H1 (cell line): ENCODE data around the gene BTBD9. TPM values are rescaled to one million over a fixed set of nuclear protein-coding genes. Genes with fewer than 3 reads are reported as not detected.

Source experiments
- CTCF ChIA-PET: fragments of 300-600 bp; sonication (Branson Sonifier 250); formaldehyde crosslinking; loops from one replicate; lab custom pipeline; 2021; ENCODE audit not compliant: partially characterized antibody; lab: Charles Lee
- POLR2A ChIA-PET: fragments of 300-600 bp; sonication (Branson Sonifier 250); formaldehyde crosslinking; loops from one replicate; lab custom pipeline; 2021; ENCODE audit warnings: inconsistent platforms; ENCODE audit not compliant: partially characterized antibody; lab: Charles Lee
- DNase-seq, 2 experiments: peaks; one replicate each; pipeline versions ENCODE4 v3.0.0 to v3.0.0-alpha.2; 2010 to 2022; ENCODE audit warnings: low spot score in 2 of 2, low read depth in 1 of 2, mixed read lengths in 1 of 2
- FAIRE-seq: peaks from 2 replicates; lab custom pipeline; 2011; peaks lifted over from hg19 to GRCh38; lab: Jason Lieb, UNC
- H2AFZ ChIP-seq: 2 replicates; pipeline ENCODE4 v1.8.1; 2012; ENCODE audit warnings: low read length, inconsistent platforms
- H2AK5ac ChIP-seq: 2 replicates; pipeline ENCODE4 v1.6.1; 2013; ENCODE audit warnings: low read depth, low read length
- H2BK120ac ChIP-seq: replicated peaks from 2 replicates; pipeline ENCODE3; 2013; ENCODE audit warnings: low read depth, low read length, inconsistent platforms
- H2BK12ac ChIP-seq: 2 replicates; pipeline ENCODE4 v1.6.1; 2013; ENCODE audit warnings: low read depth, low read length
- H2BK15ac ChIP-seq: 2 replicates; pipeline ENCODE4 v1.6.1; 2013; ENCODE audit warnings: low read length
- H2BK20ac ChIP-seq: 2 replicates; pipeline ENCODE4 v1.6.1; 2013; ENCODE audit warnings: low read length
- H2BK5ac ChIP-seq: 2 replicates; pipeline ENCODE4 v1.6.1; 2013; ENCODE audit warnings: low read depth, low read length
- H3K14ac ChIP-seq: 2 replicates; pipeline ENCODE4 v1.6.1; 2013; ENCODE audit warnings: inconsistent platforms; ENCODE audit not compliant: insufficient read length
- H3K18ac ChIP-seq: 2 replicates; pipeline ENCODE4 v1.6.1; 2013; ENCODE audit warnings: low read length; ENCODE audit errors: extremely low read depth
- H3K23ac ChIP-seq: 2 replicates; pipeline ENCODE4 v1.6.1; 2013; ENCODE audit warnings: inconsistent platforms; ENCODE audit not compliant: insufficient read length
- H3K23me2 ChIP-seq: 2 replicates; pipeline ENCODE4 v1.6.1; 2013; ENCODE audit warnings: low read depth, low read length
- H3K27ac ChIP-seq: 2 replicates; pipeline ENCODE4 v1.6.1; 2011; ENCODE audit warnings: low read depth, low read length, inconsistent platforms
- H3K27me3 ChIP-seq, 4 experiments: replicated peaks in 1 of 4; 1 replicate in 1 of 4; 2 replicates in 3 of 4; pipeline versions ENCODE4 v1.6.1 to v1.8.1; 2011 to 2013; ENCODE audit warnings: low read length in 3 of 4, mild to moderate bottlenecking in 3 of 4, inconsistent platforms in 2 of 4, mixed read lengths in 2 of 4, moderate library complexity in 1 of 4; ENCODE audit not compliant: control insufficient read depth in 3 of 4, insufficient read depth in 3 of 4; ENCODE audit errors: extremely low read depth in 1 of 4
- H3K36me3 ChIP-seq, 4 experiments: 2 replicates each; pipeline versions ENCODE4 v1.6.1 to v1.8.1; 2011 to 2013; ENCODE audit warnings: mild to moderate bottlenecking in 4 of 4, low read length in 3 of 4, moderate library complexity in 2 of 4, control low read depth in 1 of 4, inconsistent platforms in 1 of 4; ENCODE audit not compliant: insufficient read depth in 4 of 4, control insufficient read depth in 2 of 4
- H3K4ac ChIP-seq: replicated peaks from 2 replicates; pipeline ENCODE3; 2013; ENCODE audit warnings: low read length, low read depth, mixed read lengths, inconsistent platforms; ENCODE audit not compliant: insufficient read length
- H3K4me1 ChIP-seq, 4 experiments: replicated peaks in 1 of 4; 1 replicate in 1 of 4; 2 replicates in 3 of 4; pipeline versions ENCODE4 v1.6.1 to v1.8.1; 2011 to 2013; ENCODE audit warnings: low read length in 3 of 4, inconsistent platforms in 2 of 4, mixed read lengths in 1 of 4; ENCODE audit not compliant: insufficient read depth in 4 of 4, control insufficient read depth in 3 of 4
- H3K4me2 ChIP-seq, 2 experiments: 2 replicates each; pipeline versions ENCODE4 v1.6.1 to v1.8.1; 2011 to 2013; ENCODE audit warnings: low read depth in 2 of 2, low read length in 2 of 2, control low read depth in 1 of 2, inconsistent platforms in 1 of 2, mild to moderate bottlenecking in 1 of 2; ENCODE audit not compliant: insufficient read depth in 1 of 2
- H3K4me3 ChIP-seq, 4 experiments: fragments of 200-600, 300-600 bp in 1 of 4; sonication (generic), shearing (Covaris generic), sonication (Bioruptor Twin) in 1 of 4; 2 replicates each; pipeline versions ENCODE4 v1.5.1 to v1.8.1; 2011 to 2016; ENCODE audit warnings: low read length in 4 of 4, low read depth in 3 of 4, control low read depth in 2 of 4, inconsistent platforms in 2 of 4, mild to moderate bottlenecking in 2 of 4, mixed read lengths in 1 of 4, moderate library complexity in 1 of 4; ENCODE audit not compliant: insufficient read depth in 2 of 4; ENCODE audit errors: extremely low read depth in 1 of 4
- H3K56ac ChIP-seq: replicated peaks from 2 replicates; pipeline ENCODE3; 2013; ENCODE audit warnings: low read depth, mild to moderate bottlenecking, mixed read lengths, low read length, inconsistent platforms; ENCODE audit not compliant: insufficient read length
- H3K79me1 ChIP-seq: 2 replicates; pipeline ENCODE4 v1.6.1; 2013; ENCODE audit warnings: low read depth, low read length, control low read depth
- H3K79me2 ChIP-seq, 2 experiments: 2 replicates each; pipeline versions ENCODE4 v1.6.1 to v1.8.1; 2012 to 2013; ENCODE audit warnings: low read length in 2 of 2, mild to moderate bottlenecking in 2 of 2, inconsistent platforms in 1 of 2; ENCODE audit not compliant: insufficient read depth in 2 of 2, control insufficient read depth in 1 of 2
- H3K9ac ChIP-seq, 4 experiments: replicated peaks in 1 of 4; 1 replicate in 1 of 4; 2 replicates in 3 of 4; pipeline versions ENCODE4 v1.6.1 to v1.8.1; 2011 to 2013; ENCODE audit warnings: low read depth in 3 of 4, low read length in 3 of 4, control low read depth in 2 of 4, mild to moderate bottlenecking in 2 of 4, moderate library complexity in 2 of 4, inconsistent platforms in 1 of 4; ENCODE audit errors: extremely low read depth in 1 of 4
- H3K9me3 ChIP-seq, 2 experiments: 2 replicates each; pipeline versions ENCODE4 v1.6.1 to v1.8.1; 2012 to 2013; ENCODE audit warnings: mild to moderate bottlenecking in 2 of 2, moderate library complexity in 2 of 2, control low read depth in 1 of 2, inconsistent platforms in 1 of 2, low read depth in 1 of 2, low read length in 1 of 2, mixed read lengths in 1 of 2; ENCODE audit not compliant: insufficient read depth in 2 of 2
- H4K20me1 ChIP-seq, 2 experiments: replicated peaks in 1 of 2; 2 replicates each; pipeline versions ENCODE3 to v1.8.1; 2011 to 2013; ENCODE audit warnings: inconsistent platforms in 2 of 2, low read length in 2 of 2, mild to moderate bottlenecking in 1 of 2; ENCODE audit not compliant: insufficient read depth in 2 of 2, control insufficient read depth in 1 of 2
- H4K5ac ChIP-seq: 2 replicates; pipeline ENCODE4 v1.6.1; 2013; ENCODE audit warnings: low read length, low read depth, mixed read lengths, inconsistent platforms; ENCODE audit not compliant: insufficient read length
- H4K8ac ChIP-seq: 2 replicates; pipeline ENCODE4 v1.8.0; 2013; ENCODE audit warnings: mild to moderate bottlenecking, moderate library complexity, low read length, inconsistent platforms; ENCODE audit not compliant: insufficient read depth; ENCODE audit errors: extremely low read depth
- H4K91ac ChIP-seq: replicated peaks from 2 replicates; pipeline ENCODE3; 2013; ENCODE audit warnings: low read length, mixed read lengths, inconsistent platforms; ENCODE audit not compliant: insufficient read length
- ASH2L ChIP-seq: fragments of 200-600, 300-600 bp; sonication (generic); IDR thresholded peaks from one replicate; pipeline ENCODE4 v1.7.1; 2017; ENCODE audit warnings: low read length
- EGR1 ChIP-seq: IDR thresholded peaks from 2 replicates; pipeline ENCODE4 v1.6.1; 2011; ENCODE audit warnings: low read depth, low read length, borderline replicate concordance
- EP300 ChIP-seq, 2 experiments: IDR thresholded peaks; 1 replicate in 1 of 2; 2 replicates in 1 of 2; pipeline ENCODE4 v1.6.1; 2011 to 2012; ENCODE audit warnings: low read depth in 2 of 2, low read length in 2 of 2, mild to moderate bottlenecking in 2 of 2, borderline replicate concordance in 1 of 2, inconsistent platforms in 1 of 2, moderate library complexity in 1 of 2
- GABPA ChIP-seq: IDR thresholded peaks from 2 replicates; pipeline ENCODE4 v1.6.1; 2011; ENCODE audit warnings: mild to moderate bottlenecking, low read length, moderate library complexity, borderline replicate concordance; ENCODE audit not compliant: insufficient read depth
- HDAC2 ChIP-seq, 2 experiments: fragments of 300-600 bp in 1 of 2; sonication (generic) in 1 of 2; IDR thresholded peaks; 2 replicates each; pipeline ENCODE4 v1.6.1; 2011 to 2012; ENCODE audit warnings: low read depth in 2 of 2, low read length in 2 of 2, mild to moderate bottlenecking in 2 of 2, moderate library complexity in 2 of 2, borderline replicate concordance in 1 of 2, inconsistent platforms in 1 of 2
- KDM1A ChIP-seq: fragments of 200-600, 300-600 bp; sonication (generic); IDR thresholded peaks from 2 replicates; pipeline ENCODE4 v1.7.1; 2016; ENCODE audit warnings: mild to moderate bottlenecking, low read length, borderline replicate concordance
- KDM5A ChIP-seq: fragments of 200-600 bp; IDR thresholded peaks from 2 replicates; pipeline ENCODE4 v1.7.1; 2012; ENCODE audit warnings: mild to moderate bottlenecking, low read length, inconsistent platforms, mixed read lengths
- RFX5 ChIP-seq: IDR thresholded peaks from 2 replicates; pipeline ENCODE4 v1.6.1; 2011; ENCODE audit warnings: low read depth, low read length, improper control_type of control experiment, borderline replicate concordance
- SIN3A ChIP-seq, 2 experiments: IDR thresholded peaks in 1 of 2; conservative IDR thresholded peaks in 1 of 2; 2 replicates each; pipeline ENCODE4 v1.6.1; 2011 to 2012; ENCODE audit warnings: low read length in 2 of 2, improper control_type of control experiment in 1 of 2, low read depth in 1 of 2, mild to moderate bottlenecking in 1 of 2
- WGBS, 2 experiments: shearing (Covaris generic) in 1 of 2; methylation state at CpG; one replicate each; pipeline versions ENCODE4 v1.1.6 to v1.1.7; 2013 to 2015; ENCODE audit warnings: low lambda C conversion rate in 2 of 2, mixed read lengths in 2 of 2, inconsistent platforms in 1 of 2, low coverage in 1 of 2, missing lambda C conversion rate in 1 of 2; ENCODE audit not compliant: insufficient replicate concordance in 2 of 2, insufficient coverage in 1 of 2, insufficient read length in 1 of 2; ENCODE audit errors: extremely low coverage in 1 of 2, missing lambda C conversion rate in 1 of 2; 5-methylcytosine and 5-hydroxymethylcytosine counted together
- polyA plus RNA-seq, 7 experiments: library from polyadenylated mRNA; depleted of rRNA in 3 of 7; stranded (reverse) in 5 of 7; unstranded in 2 of 7; fragments of >200 nt in 5 of 7; fragments of 200-250 nt in 2 of 7; gene quantifications; 1 replicate in 5 of 7; 2 replicates in 1 of 7; 4 replicates in 1 of 7; pipeline versions ENCODE4 v1.2.1 to v1.2.3, GENCODE V29; 2011 to 2013; ENCODE audit warnings: missing spikeins in 2 of 7, mixed read lengths in 2 of 7
- total RNA-seq: library from RNA; stranded (reverse); fragmentation: NEBNext Ultra II Directional; extraction: Animal tissue kit (Norgen Biotek cat#: 25700); gene quantifications from 2 replicates; pipeline ENCODE4 v1.2.1, GENCODE V29; 2021
- TF ChIP-seq, protein P1 (sequence below): IDR thresholded peaks from 2 replicates; pipeline ENCODE4 v1.6.1; 2012; ENCODE audit warnings: inconsistent platforms

BTBD9 gene
- total and polyA plus RNA-seq, 2 of the 8 experiments (the other 6 are each of a cell fraction or from before 2014, with no cell fraction given), result 0.92 to 4.1 TPM

DNA sequence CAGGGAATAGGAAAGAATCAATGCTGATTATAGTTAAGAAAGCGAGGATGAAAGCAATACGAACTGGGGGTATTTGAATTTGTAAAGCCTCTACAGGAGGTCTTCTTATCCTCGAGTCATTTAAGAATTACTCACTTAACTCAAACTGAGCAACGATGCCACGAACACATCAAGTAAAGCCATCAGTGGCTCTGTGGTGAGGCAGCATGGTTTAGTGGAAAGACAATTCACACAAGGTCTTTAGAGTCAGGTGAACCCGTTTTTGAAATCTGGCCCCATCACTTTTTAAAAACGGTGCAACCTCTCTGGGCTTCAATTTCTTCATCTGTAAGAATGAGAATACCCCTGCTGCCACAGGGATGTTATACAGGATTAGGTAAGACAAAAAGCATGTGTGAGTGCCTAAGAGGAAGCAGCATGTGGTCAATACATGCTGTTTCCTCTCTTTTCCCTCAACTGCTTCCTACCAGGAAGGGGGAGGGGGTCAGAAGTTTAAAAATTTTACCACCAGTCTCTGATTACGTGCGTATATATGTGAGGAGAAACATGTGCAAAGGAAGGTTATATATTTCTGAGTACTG lies 162.0 kb downstream of the BTBD9 start:
- Histone ChIP-seq H2AK5ac (no peak overlapping the region), H2BK5ac (no peak overlapping the region), H3K18ac (no peak overlapping the region), H4K8ac (no peak overlapping the region), H3K27me3 (no peaks in the 10 kb centered on the region), H3K4me2 (peak overlapping the region; percentile 60), H4K5ac (no peak overlapping the region), H4K91ac (no peak overlapping the region), H2AFZ (no peak overlapping the region), H3K23ac (no peak overlapping the region), H3K4me1 (peaks cover 0 to 20% (median 11%) of the 10 kb centered on the region in 4 experiments; a peak in 5 of 7 replicates), H2BK120ac (no peak overlapping the region), H3K79me2 (no peaks in the 10 kb centered on the region), H3K56ac (no peak overlapping the region), H2BK12ac (no peak overlapping the region), H3K79me1 (no peaks in the 10 kb centered on the region), H3K4me3 (peak overlapping the region in 2 of 4 experiments; percentile 2 to 31; a peak in 2 of 8 replicates), H3K23me2 (no peaks in the 10 kb centered on the region), H3K9me3 (no peaks in the 10 kb centered on the region), H3K4ac (no peak overlapping the region), H3K9ac (no peak overlapping the region), H3K14ac (no peak overlapping the region), H3K27ac (no peak overlapping the region), H4K20me1 (no peaks in the 10 kb centered on the region), H2BK20ac (no peak overlapping the region), H3K36me3 (no peaks in the 10 kb centered on the region), H2BK15ac (no peak overlapping the region)
- ChIA-PET POLR2A (interaction anchor here (1.2 kb wide), 1 partner anchor 51 kb away, joined by 3 read pairs; no protein-coding TSS in a partner anchor), CTCF (interaction anchor here (1.2 to 1.9 kb wide), 3 partner anchors 15 to 92 kb away, joined by 3 to 8 read pairs (median 4); no protein-coding TSS in a partner anchor)
- DNase-seq, result peak in 1 of 2 experiments; percentile 2
- 7% methylated on average over 9 of the region's 9 CpGs; no CpG with 5 or more reads in 1 of the 2 experiments for WGBS, 2 experiments
- FAIRE-seq, result peak; percentile 52
- TF ChIP-seq ASH2L (peak; percentile 34), RFX5 (no peak), SIN3A (conservative IDR thresholded peaks at IDR 0.05 in 1 of 2, IDR thresholded peaks at IDR 0.05 in 1 of 2; ENCODE audit: low read depth in 1 of 2, low read length in 2 of 2) (0 out of 4 replicates have a peak, but pooled peaks of 1 of the 2 experiments have one; percentile 60), GABPA (no peak), EP300 (IDR thresholded peaks at IDR 0.05; ENCODE audit: borderline replicate concordance in 1 of 2, low read depth in 2 of 2, low read length in 2 of 2) (peak in 1 of 2 experiments; percentile 21; a peak in 1 of 3 replicates), HDAC2 (IDR thresholded peaks at IDR 0.05; ENCODE audit: borderline replicate concordance in 1 of 2, low read depth in 2 of 2, low read length in 2 of 2) (peak in 1 of 2 experiments; percentile 49; a peak in 1 of 4 replicates), EGR1 (peak; percentile 22; the same call in 1 of the 2 replicates), KDM1A (no peak), KDM5A (no peak)
- TF ChIP-seq, protein P1, sequence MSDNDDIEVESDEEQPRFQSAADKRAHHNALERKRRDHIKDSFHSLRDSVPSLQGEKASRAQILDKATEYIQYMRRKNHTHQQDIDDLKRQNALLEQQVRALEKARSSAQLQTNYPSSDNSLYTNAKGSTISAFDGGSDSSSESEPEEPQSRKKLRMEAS, result peak; percentile 65; the same call in 1 of the 2 replicates
